ENCODE results near the gene ZBTB20.

ZBTB20 gene

DNA sequence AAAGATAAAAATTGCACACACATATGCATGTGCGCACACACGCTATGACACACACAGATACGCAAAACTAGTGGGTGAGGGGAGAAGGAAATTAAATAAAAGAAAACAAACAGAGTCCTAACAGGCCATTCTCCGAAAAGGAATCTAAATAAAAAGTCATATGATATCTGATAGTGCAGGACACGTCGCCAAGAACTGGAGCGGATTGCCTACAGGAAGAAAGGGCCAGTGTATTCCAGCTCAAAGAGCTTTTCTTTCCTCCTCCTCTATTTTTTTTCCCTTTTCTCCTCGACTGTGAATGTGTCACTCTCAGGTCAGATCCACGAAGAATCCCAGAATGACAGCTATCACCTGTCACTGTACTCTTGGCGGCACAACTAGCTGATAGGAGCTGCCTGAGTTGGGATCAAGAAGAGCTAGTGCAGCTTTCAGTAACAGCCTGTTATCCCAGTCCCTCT is 695.5 kb downstream of the ZBTB20 start:
- TF ChIP-seq, protein P1, sequence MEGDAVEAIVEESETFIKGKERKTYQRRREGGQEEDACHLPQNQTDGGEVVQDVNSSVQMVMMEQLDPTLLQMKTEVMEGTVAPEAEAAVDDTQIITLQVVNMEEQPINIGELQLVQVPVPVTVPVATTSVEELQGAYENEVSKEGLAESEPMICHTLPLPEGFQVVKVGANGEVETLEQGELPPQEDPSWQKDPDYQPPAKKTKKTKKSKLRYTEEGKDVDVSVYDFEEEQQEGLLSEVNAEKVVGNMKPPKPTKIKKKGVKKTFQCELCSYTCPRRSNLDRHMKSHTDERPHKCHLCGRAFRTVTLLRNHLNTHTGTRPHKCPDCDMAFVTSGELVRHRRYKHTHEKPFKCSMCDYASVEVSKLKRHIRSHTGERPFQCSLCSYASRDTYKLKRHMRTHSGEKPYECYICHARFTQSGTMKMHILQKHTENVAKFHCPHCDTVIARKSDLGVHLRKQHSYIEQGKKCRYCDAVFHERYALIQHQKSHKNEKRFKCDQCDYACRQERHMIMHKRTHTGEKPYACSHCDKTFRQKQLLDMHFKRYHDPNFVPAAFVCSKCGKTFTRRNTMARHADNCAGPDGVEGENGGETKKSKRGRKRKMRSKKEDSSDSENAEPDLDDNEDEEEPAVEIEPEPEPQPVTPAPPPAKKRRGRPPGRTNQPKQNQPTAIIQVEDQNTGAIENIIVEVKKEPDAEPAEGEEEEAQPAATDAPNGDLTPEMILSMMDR (IDR thresholded peaks at IDR 0.05; ENCODE audit: borderline replicate concordance, control extremely low read depth, extremely low read depth, insufficient read depth, missing control alignments) = no peak
- in situ Hi-C loops (cut with MboI; ENCODE audit: low sequenced_read_pairs, unreplicated experiment) = no loop called here
- DNase-seq (ENCODE audit: low spot score) = no peak

DNA sequence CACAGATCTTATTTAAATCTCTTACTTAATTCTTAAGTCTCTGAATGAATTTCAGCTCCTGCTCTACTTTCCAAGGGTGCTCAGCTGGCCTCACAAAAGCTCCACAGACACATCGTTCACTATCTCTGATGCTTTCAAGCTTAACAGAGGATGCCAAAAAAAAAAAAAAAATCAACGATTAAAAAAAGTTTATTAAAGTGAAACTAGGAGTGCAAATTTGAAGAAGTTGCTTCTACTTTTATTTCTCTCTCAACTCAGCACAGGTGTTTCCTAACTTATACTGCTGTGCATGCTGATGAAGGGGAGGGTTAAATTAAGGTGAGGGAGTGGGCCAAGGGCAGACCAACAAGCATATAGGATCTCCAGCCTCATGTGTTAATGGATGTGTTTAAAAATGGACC is 696.0 kb downstream of the ZBTB20 start:
- TF ChIP-seq, protein P1 (IDR thresholded peaks at IDR 0.05; ENCODE audit: borderline replicate concordance, control extremely low read depth, extremely low read depth, insufficient read depth, missing control alignments) = no peak

GRCh38 chr3:114450008-114450596 is 697.0 kb downstream of the ZBTB20 start:
- TF ChIP-seq, protein P1 (IDR thresholded peaks at IDR 0.05; ENCODE audit: borderline replicate concordance, control extremely low read depth, extremely low read depth, insufficient read depth, missing control alignments) = no peak
- in situ Hi-C loops (cut with MboI; ENCODE audit: low sequenced_read_pairs, unreplicated experiment) = no loop called here
- no peak for DNase-seq (ENCODE audit: low spot score)

More for the DNA sequence above, 696.0 kb downstream of the ZBTB20 start:
- DNase-seq (ENCODE audit: low spot score) = no peak
- in situ Hi-C loops (cut with MboI; ENCODE audit: low sequenced_read_pairs, unreplicated experiment) = no loop called here

DNA sequence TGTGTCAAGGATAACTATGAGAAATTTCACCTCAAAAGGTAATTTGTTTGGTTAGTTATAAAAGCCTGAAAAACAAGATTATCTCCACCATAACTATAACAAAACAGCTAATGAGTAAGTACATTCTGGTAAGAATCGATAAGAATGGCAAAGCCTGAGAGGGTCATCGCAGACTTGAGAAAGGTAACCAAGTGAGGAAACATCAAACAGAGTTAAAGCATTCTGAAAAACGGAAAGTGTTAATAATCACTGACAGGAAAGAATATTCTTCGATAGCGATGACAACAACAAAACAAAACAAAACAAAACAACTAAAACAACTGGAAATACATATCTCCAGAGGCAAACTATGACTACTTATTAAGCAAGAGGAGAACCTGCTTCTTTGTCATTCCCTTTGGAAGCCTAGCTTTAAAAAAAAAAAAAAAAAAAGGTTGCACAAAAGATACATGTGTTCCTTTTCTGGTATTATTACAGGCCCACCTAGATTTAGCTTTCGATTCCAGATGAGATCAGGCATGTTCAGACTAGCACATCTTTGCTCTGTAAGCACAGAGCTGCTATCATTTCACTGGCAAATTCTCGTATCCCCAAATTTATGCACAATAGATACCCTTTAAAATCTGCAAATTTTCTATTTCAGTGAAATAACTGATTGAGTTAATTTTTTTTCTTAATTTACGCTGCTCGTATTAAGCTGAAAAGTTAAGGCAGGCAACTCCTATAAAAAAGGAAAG is 697.6 kb downstream of the ZBTB20 start:
- no peak for DNase-seq (ENCODE audit: low spot score)
- TF ChIP-seq, protein P1 (IDR thresholded peaks at IDR 0.05; ENCODE audit: borderline replicate concordance, control extremely low read depth, extremely low read depth, insufficient read depth, missing control alignments) = no peak
- in situ Hi-C loops (cut with MboI; ENCODE audit: low sequenced_read_pairs, unreplicated experiment) = no loop called here

DNA sequence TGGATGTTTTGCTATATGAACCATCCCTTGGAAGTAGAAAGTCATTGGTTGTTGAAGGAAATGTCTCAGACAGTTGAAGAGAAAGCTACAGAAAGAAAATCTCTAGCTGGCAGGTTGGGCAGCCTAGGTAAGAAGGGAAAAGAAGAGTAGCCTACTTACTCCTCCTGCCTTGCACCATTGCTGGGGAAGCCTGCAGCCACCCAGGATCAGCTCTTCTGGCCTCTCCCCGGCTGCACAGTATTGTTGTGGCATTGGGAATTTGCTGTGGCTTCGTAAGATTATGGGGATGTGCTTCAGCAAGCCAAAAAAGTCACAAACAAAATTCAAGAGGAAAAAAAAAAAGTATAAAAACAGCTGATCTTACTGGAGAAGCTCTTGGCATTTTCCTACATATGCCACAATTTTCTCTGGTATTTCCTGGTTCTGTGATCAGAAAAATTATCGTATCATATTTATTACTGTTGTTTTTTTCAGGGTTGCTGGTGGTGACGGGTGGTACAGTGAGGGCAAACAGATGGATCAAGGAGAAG is 699.1 kb downstream of the ZBTB20 start:
- TF ChIP-seq, protein P1 (IDR thresholded peaks at IDR 0.05; ENCODE audit: borderline replicate concordance, control extremely low read depth, extremely low read depth, insufficient read depth, missing control alignments) = no peak
- in situ Hi-C loops (cut with MboI; ENCODE audit: low sequenced_read_pairs, unreplicated experiment) = no loop called here
- DNase-seq (ENCODE audit: low spot score) = no peak

- in situ Hi-C loops (cut with MboI; ENCODE audit: low sequenced_read_pairs, unreplicated experiment) = no loop called here
- TF ChIP-seq, protein P1 (IDR thresholded peaks at IDR 0.05; ENCODE audit: borderline replicate concordance, control extremely low read depth, extremely low read depth, insufficient read depth, missing control alignments) = no peak
- no peak for DNase-seq (ENCODE audit: low spot score)
These were observed 699.5 kb downstream of the ZBTB20 start for GRCh38 chr3:114447545-114447944.

All from GM13976 (cell line).